GM21367 (cell line): ENCODE data around the gene TMEM120B.
A peak's percentile ranks its signal among the peaks of the same experiment; 100 is the strongest.
"Not testable (repeated sequence)": the region's sequence is repeated elsewhere in the genome, so short reads cannot be mapped to it uniquely, and the experiment has no call there.

Source experiments
- ATAC-seq: cut with Tn5 transposase; IDR thresholded peaks from one replicate; pipeline ENCODE4 v1.9.1; 2021; ENCODE audit not compliant: unreplicated experiment

TMEM120B gene

GRCh38 chr12:121709064-121709424 is 3.5 kb upstream of the TMEM120B start:
- ATAC-seq: not testable (repeated sequence)

DNA sequence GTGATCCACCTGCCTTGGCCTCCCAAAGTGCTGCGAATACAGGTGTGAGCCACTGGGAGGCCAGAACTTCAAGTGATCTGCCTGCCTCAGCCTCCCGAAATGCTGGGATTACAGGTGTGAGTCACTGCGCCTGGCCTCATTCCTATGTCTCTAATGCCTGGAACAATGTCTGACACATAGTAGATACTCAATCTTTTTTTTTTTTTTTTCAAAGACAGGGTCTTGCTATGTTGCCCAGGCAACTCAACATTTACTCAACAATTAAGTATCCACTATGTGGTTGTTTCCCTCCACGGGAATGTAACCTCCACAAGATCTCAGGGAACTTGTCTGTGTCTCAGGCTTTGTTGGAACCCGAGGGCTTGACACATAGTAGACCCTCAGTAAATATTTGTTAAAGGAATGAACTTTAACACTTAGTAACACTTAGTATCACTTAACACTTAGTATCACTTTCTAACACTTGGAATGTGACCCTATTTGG is 3.0 kb upstream of the TMEM120B start:
- no peak for ATAC-seq

DNA sequence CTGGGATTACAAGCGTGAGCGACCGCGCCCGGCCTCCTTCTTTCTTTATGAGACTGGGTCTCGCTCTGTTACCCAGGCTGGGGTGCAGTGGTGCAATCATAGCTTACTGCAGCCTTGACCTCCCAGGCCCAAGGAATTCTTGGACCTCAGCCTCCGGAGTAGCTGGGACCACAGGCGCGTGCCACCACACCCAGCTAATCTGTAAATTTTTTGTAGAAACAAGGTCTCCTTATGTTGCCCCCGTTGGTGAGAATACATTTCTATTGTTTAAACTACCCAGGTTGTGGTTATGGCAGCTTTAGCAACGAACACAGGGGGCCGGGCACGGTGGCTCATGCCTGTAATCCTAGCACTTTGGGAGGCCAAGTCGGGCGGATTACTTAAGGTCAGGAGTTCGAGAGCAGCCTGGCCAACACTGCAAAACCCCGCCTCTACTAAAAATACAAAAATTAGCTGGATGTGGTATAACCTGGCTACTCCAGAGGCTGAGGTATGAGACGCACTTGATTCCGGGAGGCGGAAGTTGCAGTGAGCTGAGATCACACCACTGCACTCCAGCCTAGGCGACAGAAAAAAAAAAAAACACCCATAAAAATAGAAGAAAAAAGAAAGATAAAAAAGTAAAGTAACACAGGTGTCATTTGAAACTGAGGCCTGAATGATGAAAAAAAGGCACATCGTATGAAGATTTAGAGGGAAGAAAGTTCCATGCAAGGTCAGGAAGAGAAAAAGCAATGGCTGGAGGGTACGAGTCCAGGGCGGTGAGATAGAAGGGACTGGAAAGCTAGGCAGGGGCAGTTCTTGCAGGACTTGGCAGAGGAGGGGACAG is 977 bp upstream of the TMEM120B start:
- ATAC-seq: no peak

GRCh38 chr12:121712190-121712460 is 427 bp upstream of the TMEM120B start:
- peak; percentile 20 for ATAC-seq

DNA sequence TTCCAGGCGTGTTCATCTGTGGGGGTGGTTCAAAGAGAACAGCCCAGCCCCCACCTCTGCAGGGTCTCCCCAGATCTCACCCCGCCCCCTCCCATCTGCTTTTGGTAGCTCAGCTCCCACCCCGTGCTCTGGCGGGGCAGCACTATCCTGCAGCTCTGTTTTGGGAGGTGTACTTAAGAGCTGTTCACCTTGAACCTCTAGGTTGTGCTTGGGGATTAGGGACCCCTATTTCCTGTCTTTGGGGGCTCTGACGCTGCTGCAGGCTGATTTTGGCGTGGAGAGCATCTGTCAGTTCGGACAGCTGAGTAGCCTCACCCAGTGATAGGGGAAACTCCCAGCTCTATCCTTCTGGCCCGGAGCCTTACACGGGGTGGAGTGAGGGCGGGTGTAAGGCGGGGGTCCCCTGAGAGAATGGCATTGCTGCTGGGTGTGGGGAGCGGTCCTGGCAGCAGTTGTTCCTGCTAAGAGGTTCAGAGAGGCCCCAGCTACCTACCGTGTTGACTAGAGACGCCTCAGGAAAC is 765 bp downstream of the TMEM120B start:
- ATAC-seq: no peak

GRCh38 chr12:121713793-121714192 is 1.2 kb downstream of the TMEM120B start:
- ATAC-seq: no peak

DNA sequence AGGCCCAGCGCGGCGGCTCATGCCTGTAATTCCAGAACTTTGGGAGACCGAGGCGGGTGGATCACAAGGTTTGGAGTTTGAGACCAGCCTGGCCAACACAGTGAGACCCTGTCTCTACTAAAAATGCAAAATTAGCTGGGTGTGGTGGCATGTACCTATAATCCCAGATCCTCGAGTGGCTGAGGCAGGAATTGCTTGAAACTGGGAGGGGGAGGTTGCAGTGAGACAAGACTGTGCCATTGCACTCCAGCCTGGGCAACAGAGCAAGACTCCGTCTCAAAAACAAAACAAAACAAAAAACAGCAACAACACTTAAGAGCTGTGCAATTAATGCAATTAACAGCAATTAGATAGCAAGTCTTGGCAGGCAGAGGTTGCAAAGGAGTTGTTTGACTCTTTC is 2.5 kb downstream of the TMEM120B start:
- not testable (repeated sequence) for ATAC-seq

GRCh38 chr12:121715862-121716435 is 3.4 kb downstream of the TMEM120B start:
- no peak for ATAC-seq

DNA sequence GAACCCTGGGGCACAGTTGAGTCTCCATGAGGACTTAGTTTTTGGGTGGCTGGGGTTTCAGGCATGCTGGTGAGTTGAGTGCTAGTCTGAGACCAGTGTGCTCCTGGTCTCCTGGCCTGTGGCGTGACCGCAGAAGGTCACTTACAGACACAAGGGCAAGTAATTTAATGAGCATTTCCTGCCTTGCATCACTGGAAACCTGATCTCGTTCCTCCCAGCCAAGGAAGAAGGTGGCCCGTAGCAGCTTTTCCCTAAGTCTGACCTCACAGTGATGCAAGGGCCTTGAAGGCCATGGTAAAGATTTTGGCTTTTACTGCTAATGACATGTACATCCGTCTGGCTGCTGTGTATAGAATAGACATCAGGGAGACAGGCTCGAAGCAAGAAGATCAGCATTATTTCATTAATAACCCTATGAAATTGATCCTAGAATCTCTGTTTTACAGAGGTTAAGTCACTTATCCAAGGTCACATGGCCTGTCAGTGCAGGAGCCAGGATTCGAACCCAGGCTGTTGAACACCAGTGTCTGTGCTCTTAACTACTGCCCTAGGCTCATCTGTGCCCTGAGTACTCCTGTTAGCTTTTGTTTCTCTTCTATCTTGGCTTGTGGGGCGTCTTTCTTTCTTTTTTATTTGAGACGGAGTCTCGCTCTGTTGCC is 4.6 kb downstream of the TMEM120B start:
- ATAC-seq: no peak

GRCh38 chr12:121718653-121719239 is 6.2 kb downstream of the TMEM120B start:
- ATAC-seq: no peak

- no peak for ATAC-seq
Observed at GRCh38 chr12:121719926-121720414, 7.4 kb downstream of the TMEM120B start.

DNA sequence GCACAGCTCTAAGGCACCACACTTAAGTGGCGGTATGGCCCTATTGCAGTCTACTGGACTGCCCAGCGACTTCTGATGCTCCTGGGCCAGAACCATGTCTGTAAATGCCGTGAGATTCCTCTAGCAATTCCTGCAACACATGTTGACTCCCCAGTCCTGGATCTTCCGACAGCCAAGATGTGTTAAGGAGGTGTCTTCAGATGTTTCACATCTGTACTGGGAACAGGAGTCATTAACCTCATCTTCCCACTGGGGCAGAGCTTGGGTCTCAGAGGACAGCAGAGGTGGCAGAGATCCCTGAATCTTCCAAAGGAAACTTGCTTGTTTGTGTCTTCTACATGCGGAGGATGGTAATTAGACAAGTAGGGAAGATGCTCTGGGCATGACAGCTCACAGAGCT is 8.2 kb downstream of the TMEM120B start:
- no peak for ATAC-seq

GRCh38 chr12:121722511-121722910 is 10.0 kb downstream of the TMEM120B start:
- ATAC-seq: no peak

GRCh38 chr12:121723200-121723599 is 10.6 kb downstream of the TMEM120B start:
- ATAC-seq: no peak

GRCh38 chr12:121724925-121725324 is 12.4 kb downstream of the TMEM120B start:
- no peak for ATAC-seq

- no peak for ATAC-seq
Observed at GRCh38 chr12:121725423-121725822, 12.9 kb downstream of the TMEM120B start.

GRCh38 chr12:121729021-121729420 is 16.5 kb downstream of the TMEM120B start:
- ATAC-seq: no peak

- ATAC-seq: no peak
Observed at GRCh38 chr12:121731473-121731872, 18.9 kb downstream of the TMEM120B start.

DNA sequence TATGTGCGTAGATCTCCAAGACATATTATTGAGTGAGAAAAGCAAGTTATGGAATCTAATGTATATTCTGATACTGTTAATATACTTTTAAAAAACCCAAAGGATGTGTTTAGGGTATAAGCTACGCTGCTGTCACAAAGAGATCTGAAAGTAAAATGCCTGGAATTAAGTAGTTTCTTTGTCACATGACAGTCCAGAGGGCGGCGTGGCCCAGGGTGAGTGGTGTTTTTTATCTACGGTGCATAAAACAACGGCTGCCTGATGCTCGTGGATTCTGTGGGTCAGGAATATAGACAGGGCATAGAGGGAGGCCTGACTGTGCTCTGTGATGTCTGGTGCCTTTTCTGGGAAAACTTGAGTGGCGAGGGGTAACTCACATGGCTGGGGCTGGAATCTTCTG is 21.3 kb downstream of the TMEM120B start:
- no peak for ATAC-seq

DNA sequence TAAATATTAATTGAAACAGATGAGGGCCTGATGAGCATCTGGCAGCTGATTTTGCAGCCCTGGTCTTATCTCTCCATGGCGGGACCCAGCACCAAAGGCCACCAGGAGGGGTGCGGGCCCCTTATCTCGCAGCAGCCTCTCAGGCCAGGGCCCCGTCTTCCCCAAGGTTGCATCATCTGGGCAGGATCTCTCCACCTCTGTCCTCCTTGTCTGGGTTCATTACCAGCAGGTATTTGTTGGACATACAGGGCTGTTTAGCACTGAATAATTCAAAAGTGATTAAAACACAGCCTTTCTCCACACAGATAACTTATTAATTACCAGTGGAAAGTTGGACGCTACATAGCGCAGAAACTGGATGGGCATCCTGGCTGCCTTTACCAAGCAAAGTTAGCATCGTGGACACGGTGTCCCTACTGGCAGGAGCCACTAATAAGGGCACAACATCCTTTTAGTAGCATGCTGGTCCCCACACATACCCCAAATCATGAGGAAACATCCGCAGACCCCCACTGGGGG is 25.8 kb downstream of the TMEM120B start:
- ATAC-seq: no peak

GRCh38 chr12:121740847-121741246 is 28.3 kb downstream of the TMEM120B start:
- no peak for ATAC-seq
